Liver (tissue), 3 donors: ENCODE measurements around the gene ANKRD11.

Source experiments
- EGR1 ChIP-seq, 2 donors: IDR thresholded peaks; 2 replicates each; pipeline ENCODE4 v1.6.1; 2016 to 2018; ENCODE audit warnings: antibody characterized with exemption in 2 of 2, low read depth in 2 of 2
- GABPA ChIP-seq, 2 donors: IDR thresholded peaks in 1 of 2; conservative IDR thresholded peaks in 1 of 2; 2 replicates each; pipeline ENCODE4 v1.6.1; 2016; ENCODE audit warnings: antibody characterized with exemption in 2 of 2, mild to moderate bottlenecking in 1 of 2, moderate library complexity in 1 of 2
- MAX ChIP-seq: IDR thresholded peaks from 2 replicates; pipeline ENCODE4 v1.6.1; 2016; ENCODE audit warnings: antibody characterized with exemption
- RAD21 ChIP-seq, 2 donors: IDR thresholded peaks; 2 replicates each; pipeline ENCODE4 v1.6.1; 2016; ENCODE audit warnings: antibody characterized with exemption in 2 of 2, mild to moderate bottlenecking in 2 of 2
- REST ChIP-seq: IDR thresholded peaks from 2 replicates; pipeline ENCODE4 v1.6.1; 2016; ENCODE audit warnings: antibody characterized with exemption, mild to moderate bottlenecking
- RXRA ChIP-seq, 2 donors: IDR thresholded peaks; 2 replicates each; pipeline ENCODE4 v1.6.1; 2017 to 2018; ENCODE audit warnings: antibody characterized with exemption in 2 of 2, mild to moderate bottlenecking in 1 of 2
- YY1 ChIP-seq: IDR thresholded peaks from 2 replicates; pipeline ENCODE4 v1.6.1; 2016; ENCODE audit warnings: antibody characterized with exemption, mild to moderate bottlenecking
- TF ChIP-seq, protein P1 (sequence below): fragments of 150-350 bp; IDR thresholded peaks from 2 replicates; pipeline ENCODE4 v1.5.1; 2017; ENCODE audit warnings: improper control_type of control experiment, low read depth, low read length; ENCODE audit not compliant: missing input control
- TF ChIP-seq, protein P2 (sequence below): IDR thresholded peaks from 2 replicates; pipeline ENCODE4 v1.6.1; 2016; ENCODE audit warnings: antibody characterized with exemption
- donor health status: healthy.
- donor health status: healthy.

DNA sequence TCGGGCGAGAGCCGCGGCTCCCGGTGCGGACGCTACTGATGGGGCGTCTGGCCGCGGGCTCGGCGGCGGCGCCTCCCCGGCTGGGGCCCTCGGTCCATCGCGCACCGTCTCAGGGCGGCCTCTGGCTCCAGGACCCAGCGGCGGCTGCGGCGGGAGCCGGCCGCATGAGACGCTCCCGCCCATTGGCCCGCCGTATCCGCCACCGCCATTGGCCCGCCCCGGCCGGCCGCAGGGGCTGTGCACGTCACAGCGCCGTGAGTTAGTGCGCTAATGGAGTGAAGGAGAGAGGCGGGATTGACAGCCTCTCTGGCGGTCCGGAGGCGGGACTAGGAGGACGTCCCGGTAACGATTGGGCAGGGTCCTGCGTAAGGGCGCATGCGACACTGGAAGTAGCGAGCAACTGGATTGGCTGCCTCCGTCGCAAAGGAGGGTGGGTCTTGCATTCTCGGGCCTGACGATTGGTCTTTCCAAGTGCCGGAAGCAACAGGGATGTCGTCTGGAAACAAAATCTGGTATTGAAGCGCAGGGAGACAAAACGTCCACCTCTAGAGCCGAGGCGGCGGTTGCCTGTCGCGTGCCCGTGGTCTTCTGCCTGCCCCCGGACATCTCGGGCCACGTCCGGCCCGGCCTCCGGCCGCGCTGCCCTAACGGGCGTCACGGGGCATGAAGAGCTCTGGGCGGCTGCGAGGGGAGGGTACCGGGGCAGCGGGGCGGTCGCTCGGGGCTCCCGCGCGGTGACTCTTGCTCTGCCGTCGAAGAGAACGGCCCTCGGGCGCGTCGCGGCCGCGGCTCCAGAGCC lies at the start of gene ANKRD11:
- TF ChIP-seq MAX (peak; percentile 49), REST (no peak), RXRA (IDR thresholded peaks at IDR 0.05) (no peak), RAD21 (IDR thresholded peaks at IDR 0.05) (peak in 1 of 2 donors; percentile 13), YY1 (peak; percentile 85), GABPA (IDR thresholded peaks at IDR 0.05 in 1 of 2, conservative IDR thresholded peaks at IDR 0.05 in 1 of 2) (peak in 1 of 2 donors; percentile 75), EGR1 (IDR thresholded peaks at IDR 0.05; ENCODE audit: low read depth in 2 of 2) (no peak)
- TF ChIP-seq, protein P1, sequence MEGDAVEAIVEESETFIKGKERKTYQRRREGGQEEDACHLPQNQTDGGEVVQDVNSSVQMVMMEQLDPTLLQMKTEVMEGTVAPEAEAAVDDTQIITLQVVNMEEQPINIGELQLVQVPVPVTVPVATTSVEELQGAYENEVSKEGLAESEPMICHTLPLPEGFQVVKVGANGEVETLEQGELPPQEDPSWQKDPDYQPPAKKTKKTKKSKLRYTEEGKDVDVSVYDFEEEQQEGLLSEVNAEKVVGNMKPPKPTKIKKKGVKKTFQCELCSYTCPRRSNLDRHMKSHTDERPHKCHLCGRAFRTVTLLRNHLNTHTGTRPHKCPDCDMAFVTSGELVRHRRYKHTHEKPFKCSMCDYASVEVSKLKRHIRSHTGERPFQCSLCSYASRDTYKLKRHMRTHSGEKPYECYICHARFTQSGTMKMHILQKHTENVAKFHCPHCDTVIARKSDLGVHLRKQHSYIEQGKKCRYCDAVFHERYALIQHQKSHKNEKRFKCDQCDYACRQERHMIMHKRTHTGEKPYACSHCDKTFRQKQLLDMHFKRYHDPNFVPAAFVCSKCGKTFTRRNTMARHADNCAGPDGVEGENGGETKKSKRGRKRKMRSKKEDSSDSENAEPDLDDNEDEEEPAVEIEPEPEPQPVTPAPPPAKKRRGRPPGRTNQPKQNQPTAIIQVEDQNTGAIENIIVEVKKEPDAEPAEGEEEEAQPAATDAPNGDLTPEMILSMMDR: no peak
- TF ChIP-seq, protein P2, sequence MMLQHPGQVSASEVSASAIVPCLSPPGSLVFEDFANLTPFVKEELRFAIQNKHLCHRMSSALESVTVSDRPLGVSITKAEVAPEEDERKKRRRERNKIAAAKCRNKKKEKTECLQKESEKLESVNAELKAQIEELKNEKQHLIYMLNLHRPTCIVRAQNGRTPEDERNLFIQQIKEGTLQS: no peak
